Ovary (tissue), 3 donors: ENCODE data around the gene ZNF746.

Experiments used
- EP300 ChIP-seq: sonication (generic); formaldehyde crosslinking; IDR thresholded peaks from one replicate; pipeline ENCODE4 v1.6.1; 2017; ENCODE audit warnings: antibody characterized with exemption
- POLR2A ChIP-seq: fragments of 450-650 bp; IDR thresholded peaks from one replicate; pipeline ENCODE4 v1.6.1; 2017; ENCODE audit warnings: antibody characterized with exemption, mild to moderate bottlenecking, moderate library complexity
- TF ChIP-seq, protein P1 (sequence below), 3 donors: fragments of 450-650 bp in 2 of 3; fragments of 200-600 bp in 1 of 3; IDR thresholded peaks; one replicate each; pipeline versions ENCODE4 v1.5.1 to v1.8.0; 2016 to 2022; ENCODE audit warnings: antibody characterized with exemption in 3 of 3, mild to moderate bottlenecking in 1 of 3
- donor health status: DM: no; HTN: no; CAD: no.

- TF ChIP-seq, protein P1, sequence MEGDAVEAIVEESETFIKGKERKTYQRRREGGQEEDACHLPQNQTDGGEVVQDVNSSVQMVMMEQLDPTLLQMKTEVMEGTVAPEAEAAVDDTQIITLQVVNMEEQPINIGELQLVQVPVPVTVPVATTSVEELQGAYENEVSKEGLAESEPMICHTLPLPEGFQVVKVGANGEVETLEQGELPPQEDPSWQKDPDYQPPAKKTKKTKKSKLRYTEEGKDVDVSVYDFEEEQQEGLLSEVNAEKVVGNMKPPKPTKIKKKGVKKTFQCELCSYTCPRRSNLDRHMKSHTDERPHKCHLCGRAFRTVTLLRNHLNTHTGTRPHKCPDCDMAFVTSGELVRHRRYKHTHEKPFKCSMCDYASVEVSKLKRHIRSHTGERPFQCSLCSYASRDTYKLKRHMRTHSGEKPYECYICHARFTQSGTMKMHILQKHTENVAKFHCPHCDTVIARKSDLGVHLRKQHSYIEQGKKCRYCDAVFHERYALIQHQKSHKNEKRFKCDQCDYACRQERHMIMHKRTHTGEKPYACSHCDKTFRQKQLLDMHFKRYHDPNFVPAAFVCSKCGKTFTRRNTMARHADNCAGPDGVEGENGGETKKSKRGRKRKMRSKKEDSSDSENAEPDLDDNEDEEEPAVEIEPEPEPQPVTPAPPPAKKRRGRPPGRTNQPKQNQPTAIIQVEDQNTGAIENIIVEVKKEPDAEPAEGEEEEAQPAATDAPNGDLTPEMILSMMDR (IDR thresholded peaks at IDR 0.05) = no peak
- TF ChIP-seq POLR2A (no peak), EP300 (no peak)
These were observed 46.8 kb downstream of the ZNF746 start for GRCh38 chr7:149450821-149451220.
